ENCODE results near the gene THSD4.
"Not testable (repeated sequence)": the region's sequence is repeated elsewhere in the genome, so short reads cannot be mapped to it uniquely, and the experiment has no call there.

The THSD4 gene

GRCh38 chr15:71152542-71152941 lies 37.3 kb downstream of the THSD4 start:
- TF ChIP-seq, protein P1, sequence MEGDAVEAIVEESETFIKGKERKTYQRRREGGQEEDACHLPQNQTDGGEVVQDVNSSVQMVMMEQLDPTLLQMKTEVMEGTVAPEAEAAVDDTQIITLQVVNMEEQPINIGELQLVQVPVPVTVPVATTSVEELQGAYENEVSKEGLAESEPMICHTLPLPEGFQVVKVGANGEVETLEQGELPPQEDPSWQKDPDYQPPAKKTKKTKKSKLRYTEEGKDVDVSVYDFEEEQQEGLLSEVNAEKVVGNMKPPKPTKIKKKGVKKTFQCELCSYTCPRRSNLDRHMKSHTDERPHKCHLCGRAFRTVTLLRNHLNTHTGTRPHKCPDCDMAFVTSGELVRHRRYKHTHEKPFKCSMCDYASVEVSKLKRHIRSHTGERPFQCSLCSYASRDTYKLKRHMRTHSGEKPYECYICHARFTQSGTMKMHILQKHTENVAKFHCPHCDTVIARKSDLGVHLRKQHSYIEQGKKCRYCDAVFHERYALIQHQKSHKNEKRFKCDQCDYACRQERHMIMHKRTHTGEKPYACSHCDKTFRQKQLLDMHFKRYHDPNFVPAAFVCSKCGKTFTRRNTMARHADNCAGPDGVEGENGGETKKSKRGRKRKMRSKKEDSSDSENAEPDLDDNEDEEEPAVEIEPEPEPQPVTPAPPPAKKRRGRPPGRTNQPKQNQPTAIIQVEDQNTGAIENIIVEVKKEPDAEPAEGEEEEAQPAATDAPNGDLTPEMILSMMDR (IDR thresholded peaks at IDR 0.05; ENCODE audit: low read depth, low read length, missing control alignments), result no peak
- DNase-seq (ENCODE audit: extremely low read depth, low read depth), result no peak
- H3K4me3 ChIP-seq (replicated peaks; ENCODE audit: low read depth, low read length), result no peak overlapping the region

GRCh38 chr15:71153823-71154524 lies 38.7 kb downstream of the THSD4 start:
- no peak for DNase-seq (ENCODE audit: extremely low read depth, low read depth)
- no peak overlapping the region for H3K4me3 ChIP-seq (replicated peaks; ENCODE audit: low read depth, low read length)
- TF ChIP-seq, protein P1 (IDR thresholded peaks at IDR 0.05; ENCODE audit: low read depth, low read length, missing control alignments), result no peak

GRCh38 chr15:71154607-71155200 lies 39.4 kb downstream of the THSD4 start:
- H3K4me3 ChIP-seq (replicated peaks; ENCODE audit: low read depth, low read length), result no peak overlapping the region
- TF ChIP-seq, protein P1 (IDR thresholded peaks at IDR 0.05; ENCODE audit: low read depth, low read length, missing control alignments), result no peak
- DNase-seq (ENCODE audit: extremely low read depth, low read depth), result no peak

- no peak overlapping the region for H3K4me3 ChIP-seq (replicated peaks; ENCODE audit: low read depth, low read length)
- TF ChIP-seq, protein P1 (IDR thresholded peaks at IDR 0.05; ENCODE audit: low read depth, low read length, missing control alignments), result no peak
- no peak for DNase-seq (ENCODE audit: extremely low read depth, low read depth)
These were observed 40.3 kb downstream of the THSD4 start for GRCh38 chr15:71155534-71155933.

- DNase-seq (ENCODE audit: extremely low read depth, low read depth), result no peak
- TF ChIP-seq, protein P1 (IDR thresholded peaks at IDR 0.05; ENCODE audit: low read depth, low read length, missing control alignments), result no peak
- no peak overlapping the region for H3K4me3 ChIP-seq (replicated peaks; ENCODE audit: low read depth, low read length)
These were observed 45.7 kb downstream of the THSD4 start for GRCh38 chr15:71160976-71161375.

GRCh38 chr15:71162309-71162708 lies 47.0 kb downstream of the THSD4 start:
- DNase-seq (ENCODE audit: extremely low read depth, low read depth), result no peak
- no peak overlapping the region for H3K4me3 ChIP-seq (replicated peaks; ENCODE audit: low read depth, low read length)
- TF ChIP-seq, protein P1 (IDR thresholded peaks at IDR 0.05; ENCODE audit: low read depth, low read length, missing control alignments), result no peak

DNA sequence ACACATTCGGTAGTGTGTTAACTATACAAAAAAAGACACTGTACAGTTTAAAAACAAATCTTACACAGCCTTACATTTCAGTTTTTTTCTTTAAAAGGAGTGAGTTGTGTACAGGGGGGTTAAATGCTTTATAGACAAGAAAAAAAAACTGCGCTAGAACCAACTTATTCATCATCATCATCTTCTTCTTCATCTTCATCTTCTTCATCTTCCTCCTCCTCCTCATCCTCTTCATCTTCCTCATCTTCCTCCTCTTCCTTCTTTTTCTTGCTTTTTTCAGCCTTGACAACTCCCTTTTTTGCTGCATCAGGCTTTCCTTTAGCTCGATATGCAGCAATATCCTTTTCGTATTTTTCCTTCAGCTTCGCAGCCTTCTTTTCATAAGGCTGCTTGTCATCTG lies 49.3 kb downstream of the THSD4 start:
- DNase-seq (ENCODE audit: extremely low read depth, low read depth); H3K4me3 ChIP-seq (replicated peaks; ENCODE audit: low read depth, low read length): not testable (repeated sequence)
